Transverse colon (tissue), 3 donors: Measurements from ENCODE around the gene ATP1A2.

Experiments used
- CTCF ChIP-seq, 5 experiments: fragments of 200-600 bp in 3 of 5; fragments of 450-650 bp in 2 of 5; sonication (generic) in 3 of 5; IDR thresholded peaks; 1 replicate in 2 of 5; 2 replicates in 3 of 5; pipeline ENCODE4 v1.5.1; 2016 to 2017; ENCODE audit warnings: antibody characterized with exemption in 5 of 5, inconsistent platforms in 3 of 5, mild to moderate bottlenecking in 2 of 5, moderate library complexity in 1 of 5
- POLR2A ChIP-seq: fragments of 450-650 bp; IDR thresholded peaks from one replicate; pipeline ENCODE4 v1.6.1; 2016; ENCODE audit warnings: antibody characterized with exemption, mild to moderate bottlenecking, moderate library complexity

GRCh38 chr1:160186246-160186645 lies 70.7 kb downstream of the ATP1A2 start:
- TF ChIP-seq CTCF (IDR thresholded peaks at IDR 0.05) (no peak), POLR2A (no peak)
